IPS-20b (cell line): ENCODE measurements around the gene PPP1R15B.

Experiments used
- H3K27ac ChIP-seq: one replicate; pipeline ENCODE4 v1.5.1; 2013; ENCODE audit warnings: low read length
- H3K27me3 ChIP-seq: 2 replicates; pipeline ENCODE4 v1.6.1; 2013; ENCODE audit warnings: mild to moderate bottlenecking, low read length, inconsistent platforms; ENCODE audit not compliant: insufficient read depth
- H3K36me3 ChIP-seq: 2 replicates; pipeline ENCODE4 v1.6.1; 2013; ENCODE audit warnings: low read depth, mild to moderate bottlenecking, inconsistent platforms, low read length, moderate library complexity; ENCODE audit not compliant: insufficient read depth
- H3K4me1 ChIP-seq: 2 replicates; pipeline ENCODE4 v1.6.1; 2013; ENCODE audit warnings: mild to moderate bottlenecking, control low read depth, inconsistent platforms, low read length, moderate library complexity; ENCODE audit not compliant: insufficient read depth
- H3K4me3 ChIP-seq: 2 replicates; pipeline ENCODE4 v1.5.1; 2013; ENCODE audit warnings: mild to moderate bottlenecking, low read length, inconsistent platforms
- H3K9ac ChIP-seq: 2 replicates; pipeline ENCODE4 v1.6.1; 2013; ENCODE audit warnings: low read depth, mild to moderate bottlenecking, inconsistent platforms, low read length, moderate library complexity
- H3K9me3 ChIP-seq: 2 replicates; pipeline ENCODE4 v1.6.1; 2013; ENCODE audit warnings: mild to moderate bottlenecking, low read depth, low read length, inconsistent platforms; ENCODE audit not compliant: insufficient read depth

PPP1R15B gene

DNA sequence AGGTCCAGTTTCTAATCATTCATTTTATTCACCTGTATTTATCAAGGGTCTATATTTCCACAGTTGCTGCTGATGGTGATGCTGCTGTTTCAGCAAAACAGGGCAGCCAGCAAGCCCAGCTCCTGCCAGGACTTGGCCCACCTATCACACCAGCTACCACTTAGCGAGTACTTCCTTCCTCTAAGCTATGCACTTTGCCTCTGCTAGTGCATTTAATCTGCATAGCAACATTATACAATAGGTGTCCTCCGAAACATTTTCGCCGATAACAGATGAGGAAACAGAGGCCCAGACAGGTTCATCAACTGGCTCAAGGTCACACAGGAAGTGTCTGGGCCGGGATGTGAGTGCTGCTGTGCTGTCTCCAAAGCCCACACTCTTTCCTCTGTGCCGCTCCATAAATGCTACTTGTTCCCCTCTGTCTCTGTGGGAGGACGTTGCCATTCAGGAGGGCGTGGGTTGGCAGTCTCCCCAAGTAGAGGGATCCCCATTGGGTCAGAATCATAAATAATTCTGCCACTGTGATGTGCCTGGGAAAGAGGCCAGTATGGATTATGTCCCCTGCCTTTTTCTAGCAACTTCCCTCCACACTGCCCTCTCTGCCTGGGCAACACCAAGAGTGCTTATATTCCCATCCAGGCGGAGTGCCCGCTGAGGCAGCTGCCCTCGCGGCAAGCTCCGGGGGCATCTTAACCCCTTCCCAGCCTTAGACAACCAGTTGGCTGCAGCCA, 42.5 kb downstream of the PPP1R15B start:
- Histone ChIP-seq H3K27ac (no peak overlapping the region), H3K36me3 (no peaks in the 10 kb centered on the region), H3K9ac (no peak overlapping the region), H3K9me3 (no peaks in the 10 kb centered on the region), H3K4me1 (no peaks in the 10 kb centered on the region), H3K4me3 (no peak overlapping the region), H3K27me3 (peaks cover 22% of the 10 kb centered on the region)

GRCh38 chr1:204367956-204368355, 43.7 kb downstream of the PPP1R15B start:
- H3K9me3 ChIP-seq, result no peaks in the 10 kb centered on the region
- H3K9ac ChIP-seq, result no peak overlapping the region
- H3K27me3 ChIP-seq, result peaks cover 29% of the 10 kb centered on the region
- no peak overlapping the region for H3K4me3 ChIP-seq
- no peaks in the 10 kb centered on the region for H3K36me3 ChIP-seq
- no peaks in the 10 kb centered on the region for H3K4me1 ChIP-seq
- H3K27ac ChIP-seq, result no peak overlapping the region

DNA sequence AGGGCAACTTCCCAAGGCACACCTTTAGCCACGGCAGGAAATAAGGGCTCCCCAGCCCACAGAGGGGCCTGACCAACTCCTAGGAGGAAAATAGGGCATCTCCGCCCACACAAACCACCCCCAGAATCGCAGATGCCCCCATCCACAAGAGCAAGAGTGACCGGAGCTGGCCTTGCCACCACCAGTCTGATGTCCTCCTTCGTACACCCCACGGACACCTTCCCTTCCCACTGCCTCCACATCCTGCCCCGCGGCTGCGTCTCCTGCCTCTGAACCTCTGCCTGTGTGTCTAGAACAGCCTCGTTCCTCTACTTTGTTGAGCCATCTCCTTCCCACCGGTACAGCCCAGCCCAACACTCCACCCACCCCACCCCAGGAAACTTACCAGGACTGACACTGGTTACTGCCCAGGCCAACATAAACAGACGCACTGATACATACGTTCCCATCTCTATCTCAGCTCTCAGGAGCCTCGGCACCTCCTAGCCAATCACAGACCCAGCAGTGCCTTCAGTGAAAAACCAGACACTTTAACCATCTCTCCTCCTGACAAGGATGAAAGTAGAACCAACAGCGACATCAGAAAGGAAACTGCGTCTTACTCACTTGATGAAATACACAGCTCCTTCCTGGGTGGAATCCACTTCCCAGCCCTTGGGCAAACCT, 44.3 kb downstream of the PPP1R15B start:
- H3K27ac ChIP-seq, result no peak overlapping the region
- no peak overlapping the region for H3K9ac ChIP-seq
- peaks cover 35% of the 10 kb centered on the region for H3K27me3 ChIP-seq
- no peaks in the 10 kb centered on the region for H3K36me3 ChIP-seq
- H3K4me1 ChIP-seq, result no peaks in the 10 kb centered on the region
- no peak overlapping the region for H3K4me3 ChIP-seq
- H3K9me3 ChIP-seq, result no peaks in the 10 kb centered on the region

DNA sequence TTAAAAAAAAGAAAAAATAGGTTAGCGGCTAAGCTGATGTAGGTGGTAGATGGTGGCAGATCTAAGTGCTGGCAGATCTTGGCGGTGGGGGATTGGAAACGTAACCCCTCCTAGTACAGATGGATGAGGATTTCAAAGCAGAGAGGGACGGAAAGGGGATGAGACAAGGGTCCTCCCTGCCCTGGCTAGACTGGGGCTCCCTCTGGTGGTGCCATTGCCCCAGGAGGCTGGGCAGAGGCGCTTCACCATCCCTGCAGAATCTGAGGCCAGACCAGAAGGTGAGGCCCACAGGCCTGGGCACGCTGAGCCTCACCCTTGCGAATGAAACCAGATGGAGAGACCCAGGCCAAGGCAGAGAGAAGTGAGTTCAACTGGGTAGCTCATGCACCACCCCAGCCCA, 44.9 kb downstream of the PPP1R15B start:
- H3K4me3 ChIP-seq, result no peak overlapping the region
- H3K4me1 ChIP-seq, result no peaks in the 10 kb centered on the region
- no peak overlapping the region for H3K9ac ChIP-seq
- H3K9me3 ChIP-seq, result no peaks in the 10 kb centered on the region
- no peaks in the 10 kb centered on the region for H3K36me3 ChIP-seq
- no peak overlapping the region for H3K27ac ChIP-seq
- peaks cover 35% of the 10 kb centered on the region for H3K27me3 ChIP-seq

DNA sequence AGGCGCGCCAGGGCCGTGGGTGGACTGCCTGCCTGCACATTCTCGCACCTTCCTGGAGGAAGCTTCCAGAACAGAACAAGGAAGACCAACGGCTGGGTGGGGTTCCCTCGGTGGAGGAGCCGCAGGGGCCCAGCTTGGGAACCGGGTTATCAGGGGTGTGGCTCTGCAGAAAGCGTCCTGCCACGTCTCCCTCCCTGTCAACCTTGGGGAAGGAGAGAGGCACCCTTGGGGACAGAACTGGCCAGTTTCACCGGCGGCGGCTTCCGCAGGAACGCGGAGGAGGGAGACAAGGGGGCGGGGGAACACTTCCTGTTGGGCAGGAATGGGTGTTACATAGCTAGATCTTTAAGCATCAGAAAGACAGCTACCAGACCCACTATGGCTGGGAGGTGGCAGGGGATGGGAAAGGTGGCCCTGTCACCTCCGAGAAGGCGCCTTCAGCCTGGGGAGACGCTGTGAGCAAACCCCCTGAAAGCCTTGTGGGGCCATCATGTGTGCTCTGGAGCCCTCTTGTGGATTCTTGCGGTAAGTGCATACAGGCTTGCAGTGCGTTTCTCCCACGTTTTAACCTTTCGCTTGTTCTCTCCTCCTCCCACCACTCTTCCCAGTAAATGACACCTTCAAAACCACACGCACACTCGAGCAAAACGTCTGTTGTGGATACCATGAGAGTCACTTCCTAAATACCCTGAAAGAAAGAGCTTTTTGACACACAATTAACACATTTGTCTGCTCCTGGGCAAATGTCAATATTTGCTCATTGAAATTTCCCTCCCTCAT, 48.1 kb downstream of the PPP1R15B start:
- H3K27me3 ChIP-seq, result peaks cover 29% of the 10 kb centered on the region
- H3K9me3 ChIP-seq, result no peaks in the 10 kb centered on the region
- H3K4me3 ChIP-seq, result peak overlapping the region; percentile 68
- H3K9ac ChIP-seq, result no peak overlapping the region
- H3K27ac ChIP-seq, result no peak overlapping the region
- H3K4me1 ChIP-seq, result peaks cover 9% of the 10 kb centered on the region; the same call in 1 of the 2 replicates
- H3K36me3 ChIP-seq, result no peaks in the 10 kb centered on the region

- Histone ChIP-seq H3K36me3 (no peaks in the 10 kb centered on the region), H3K27ac (no peak overlapping the region), H3K9ac (no peak overlapping the region), H3K27me3 (peaks cover 29% of the 10 kb centered on the region), H3K4me1 (peaks cover 12% of the 10 kb centered on the region; the same call in 1 of the 2 replicates), H3K9me3 (no peaks in the 10 kb centered on the region), H3K4me3 (peak overlapping the region; percentile 68; the same call in 1 of the 2 replicates)
Measured at GRCh38 chr1:204362984-204363334, 48.7 kb downstream of the PPP1R15B start.

GRCh38 chr1:204361781-204362180, 49.8 kb downstream of the PPP1R15B start:
- H3K4me3 ChIP-seq, result no peak overlapping the region
- H3K27ac ChIP-seq, result no peak overlapping the region
- no peaks in the 10 kb centered on the region for H3K36me3 ChIP-seq
- no peaks in the 10 kb centered on the region for H3K9me3 ChIP-seq
- H3K27me3 ChIP-seq, result peaks cover 29% of the 10 kb centered on the region
- no peak overlapping the region for H3K9ac ChIP-seq
- peaks cover 12% of the 10 kb centered on the region; the same call in 1 of the 2 replicates for H3K4me1 ChIP-seq

DNA sequence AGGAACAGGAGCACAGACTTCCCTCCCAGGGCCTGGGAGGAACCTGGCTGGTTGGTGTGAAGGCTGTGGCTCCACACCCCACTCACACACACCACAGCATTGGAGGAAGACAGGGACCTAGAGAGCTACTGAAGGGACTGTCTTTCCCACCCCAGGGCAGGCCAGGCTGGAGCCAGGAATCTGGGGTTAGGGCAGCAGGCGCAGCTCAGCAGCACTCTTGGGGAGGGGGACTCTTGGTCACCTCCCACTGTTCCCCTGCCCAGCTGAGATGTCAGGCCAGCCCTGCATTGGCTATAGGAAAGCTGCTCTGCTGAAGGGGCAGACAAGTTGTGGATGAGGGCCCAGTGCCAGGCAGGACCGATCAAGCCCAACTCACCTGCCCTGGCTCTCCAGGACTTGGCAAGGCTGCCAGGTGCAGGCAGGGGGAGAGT, 50.3 kb downstream of the PPP1R15B start:
- H3K4me1 ChIP-seq, result peaks cover 12% of the 10 kb centered on the region; the same call in 1 of the 2 replicates
- no peak overlapping the region for H3K27ac ChIP-seq
- H3K36me3 ChIP-seq, result no peaks in the 10 kb centered on the region
- H3K9me3 ChIP-seq, result no peaks in the 10 kb centered on the region
- no peak overlapping the region for H3K9ac ChIP-seq
- peaks cover 29% of the 10 kb centered on the region for H3K27me3 ChIP-seq
- no peak overlapping the region for H3K4me3 ChIP-seq

GRCh38 chr1:204360314-204360713, 51.3 kb downstream of the PPP1R15B start:
- H3K9me3 ChIP-seq, result no peaks in the 10 kb centered on the region
- H3K36me3 ChIP-seq, result no peaks in the 10 kb centered on the region
- H3K4me3 ChIP-seq, result no peak overlapping the region
- H3K4me1 ChIP-seq, result peaks cover 12% of the 10 kb centered on the region; the same call in 1 of the 2 replicates
- no peak overlapping the region for H3K9ac ChIP-seq
- no peak overlapping the region for H3K27ac ChIP-seq
- peaks cover 29% of the 10 kb centered on the region for H3K27me3 ChIP-seq

- Histone ChIP-seq H3K9ac (no peak within 1 kb of the TSS), H3K9me3 (no peaks in the 10 kb centered on the region), H3K27me3 (peaks cover 27% of the 10 kb centered on the region), H3K4me1 (peaks cover 12% of the 10 kb centered on the region; the same call in 1 of the 2 replicates), H3K36me3 (no peaks in the 10 kb centered on the region), H3K27ac (no peak within 1 kb of the TSS), H3K4me3 (peak within 1 kb of the TSS; percentile 47; the same call in 1 of the 2 replicates)
Measured at GRCh38 chr1:204359474-204360255, 52.0 kb downstream of the PPP1R15B start, which contains the start of gene PLEKHA6. PLEKHA6 (minus strand) TSS chr1:204359929; CDS start chr1:204273727, 86,202 bp downstream.

GRCh38 chr1:204359131-204359473, 52.5 kb downstream of the PPP1R15B start:
- no peaks in the 10 kb centered on the region for H3K36me3 ChIP-seq

More at GRCh38 chr1:204359131-204359473, 52.5 kb downstream of the PPP1R15B start:
- Histone ChIP-seq H3K9ac (no peak overlapping the region), H3K4me3 (peak overlapping the region; percentile 47; the same call in 1 of the 2 replicates), H3K27me3 (peaks cover 21% of the 10 kb centered on the region), H3K9me3 (no peaks in the 10 kb centered on the region), H3K4me1 (peaks cover 12% of the 10 kb centered on the region; the same call in 1 of the 2 replicates), H3K27ac (no peak overlapping the region)
